Endothelial cell of hepatic sinusoid (primary cell): ENCODE results near the gene ESR1.
"Not testable (repeated sequence)": the region's sequence is repeated elsewhere in the genome, so short reads cannot be mapped to it uniquely, and the experiment has no call there.

Source experiments
- in situ Hi-C: cut with HindIII; loops from 2 replicates; pipeline ENCODE4 v1.10.0; 2017; ENCODE audit warnings: low sequenced_read_pairs

Gene ESR1

GRCh38 chr6:151811081-151811480 lies 3.6 kb downstream of the ESR1 start:
- in situ Hi-C loops = no loop called here

GRCh38 chr6:151813858-151814257 lies 6.4 kb downstream of the ESR1 start:
- in situ Hi-C loops = no loop called here

- in situ Hi-C loops = no loop called here
Measured at GRCh38 chr6:151814614-151815013, 7.1 kb downstream of the ESR1 start.

GRCh38 chr6:151822252-151823111 lies 15.0 kb downstream of the ESR1 start:
- in situ Hi-C loops = no loop called here

- in situ Hi-C loops = no loop called here
Measured at GRCh38 chr6:151826517-151827142, 19.1 kb downstream of the ESR1 start.

GRCh38 chr6:151832710-151833109 lies 25.2 kb downstream of the ESR1 start:
- in situ Hi-C loops = no loop called here

- in situ Hi-C loops = no loop called here
Measured at GRCh38 chr6:151835396-151835795, 27.9 kb downstream of the ESR1 start.

- in situ Hi-C loops = no loop called here
Measured at GRCh38 chr6:151837223-151837622, 29.7 kb downstream of the ESR1 start.

- in situ Hi-C loops = no loop called here
Measured at GRCh38 chr6:151842816-151843215, 35.3 kb downstream of the ESR1 start.

- in situ Hi-C loops = no loop called here
Measured at GRCh38 chr6:151847064-151847463, 39.6 kb downstream of the ESR1 start.

- in situ Hi-C loops = no loop called here
Measured at GRCh38 chr6:151850479-151851003, 43.1 kb downstream of the ESR1 start.

GRCh38 chr6:151858294-151858693 lies 50.8 kb downstream of the ESR1 start:
- in situ Hi-C loops = no loop called here

GRCh38 chr6:151862461-151862860 lies 55.0 kb downstream of the ESR1 start:
- in situ Hi-C loops = no loop called here

GRCh38 chr6:151867361-151867869 lies 59.9 kb downstream of the ESR1 start:
- in situ Hi-C loops = not testable (repeated sequence)

GRCh38 chr6:151869345-151869744 lies 61.9 kb downstream of the ESR1 start:
- in situ Hi-C loops = no loop called here

- in situ Hi-C loops = no loop called here
Measured at GRCh38 chr6:151869787-151870186, 62.3 kb downstream of the ESR1 start.

GRCh38 chr6:151870375-151870774 lies 62.9 kb downstream of the ESR1 start:
- in situ Hi-C loops = no loop called here

- in situ Hi-C loops = no loop called here
Measured at GRCh38 chr6:151875524-151875923, 68.0 kb downstream of the ESR1 start.

- in situ Hi-C loops = no loop called here
Measured at GRCh38 chr6:151876122-151876521, 68.6 kb downstream of the ESR1 start.

GRCh38 chr6:151877458-151877857 lies 70.0 kb downstream of the ESR1 start:
- in situ Hi-C loops = no loop called here

- in situ Hi-C loops = no loop called here
Measured at GRCh38 chr6:151881231-151881630, 73.7 kb downstream of the ESR1 start.

- in situ Hi-C loops = no loop called here
Measured at GRCh38 chr6:151882206-151882605, 74.7 kb downstream of the ESR1 start.
